ENCODE measurements around the gene ADORA2A.

The ADORA2A gene

GRCh38 chr22:24465975-24466374 lies 38.6 kb downstream of the ADORA2A start:
- Histone ChIP-seq H3K9me2 (replicated peaks; ENCODE audit: control insufficient read depth, low read length) (no peaks in the 10 kb centered on the region), H3K27ac (ENCODE audit: low read depth, low read length) (no peak overlapping the region), H3F3A (ENCODE audit: control insufficient read depth, insufficient read depth) (0 out of 2 replicates have a peak, but pooled peaks cover 6% of the 10 kb centered on the region), H3K9me3 (ENCODE audit: control insufficient read depth, insufficient read depth, low read length) (no peaks in the 10 kb centered on the region), H3K27me3 (ENCODE audit: control insufficient read depth, low read length) (no peaks in the 10 kb centered on the region), H3K4me1 (ENCODE audit: control insufficient read depth, low read length) (peaks cover 47% of the 10 kb centered on the region), H3K36me3 (ENCODE audit: control insufficient read depth, low read length) (no peaks in the 10 kb centered on the region), H3K4me2 (ENCODE audit: low read length) (peak overlapping the region; percentile 77), H3K79me2 (ENCODE audit: control insufficient read depth, low read length) (no peaks in the 10 kb centered on the region), H3K4me3 (ENCODE audit: low read length) (no peak overlapping the region), H4K20me1 (ENCODE audit: control insufficient read depth, insufficient read depth, low read depth, low read length) (no peaks in the 10 kb centered on the region)
- TF ChIP-seq CTCF (IDR thresholded peaks at IDR 0.05; ENCODE audit: low read depth, low read length, poor library complexity, severe bottlenecking) (no peak), EZH2phosphoT487 (IDR thresholded peaks at IDR 0.05; ENCODE audit: borderline replicate concordance, low read length) (no peak)

GRCh38 chr22:24466716-24467328 lies 39.4 kb downstream of the ADORA2A start:
- 0 out of 2 replicates have a peak, but pooled peaks cover 6% of the 10 kb centered on the region for H3F3A ChIP-seq (ENCODE audit: control insufficient read depth, insufficient read depth)
- TF ChIP-seq CTCF (IDR thresholded peaks at IDR 0.05; ENCODE audit: low read depth, low read length, poor library complexity, severe bottlenecking) (no peak), EZH2phosphoT487 (IDR thresholded peaks at IDR 0.05; ENCODE audit: borderline replicate concordance, low read length) (no peak)
- H3K79me2 ChIP-seq (ENCODE audit: control insufficient read depth, low read length): no peaks in the 10 kb centered on the region
- H3K36me3 ChIP-seq (ENCODE audit: control insufficient read depth, low read length): no peaks in the 10 kb centered on the region
- no peaks in the 10 kb centered on the region for H3K9me2 ChIP-seq (replicated peaks; ENCODE audit: control insufficient read depth, low read length)
- peak overlapping the region; percentile 77 for H3K4me2 ChIP-seq (ENCODE audit: low read length)
- H4K20me1 ChIP-seq (ENCODE audit: control insufficient read depth, insufficient read depth, low read depth, low read length): no peaks in the 10 kb centered on the region
- H3K4me3 ChIP-seq (ENCODE audit: low read length): peak overlapping the region; percentile 33
- H3K27me3 ChIP-seq (ENCODE audit: control insufficient read depth, low read length): no peaks in the 10 kb centered on the region
- H3K9me3 ChIP-seq (ENCODE audit: control insufficient read depth, insufficient read depth, low read length): no peaks in the 10 kb centered on the region
- peak overlapping the region; percentile 67 for H3K27ac ChIP-seq (ENCODE audit: low read depth, low read length)
- peaks cover 46% of the 10 kb centered on the region for H3K4me1 ChIP-seq (ENCODE audit: control insufficient read depth, low read length)

GRCh38 chr22:24467340-24467739 lies 39.9 kb downstream of the ADORA2A start:
- Histone ChIP-seq H3K4me3 (ENCODE audit: low read length) (peak overlapping the region; percentile 33), H3K36me3 (ENCODE audit: control insufficient read depth, low read length) (no peaks in the 10 kb centered on the region), H3K27ac (ENCODE audit: low read depth, low read length) (peak overlapping the region; percentile 67), H3F3A (ENCODE audit: control insufficient read depth, insufficient read depth) (0 out of 2 replicates have a peak, but pooled peaks cover 6% of the 10 kb centered on the region), H3K9me3 (ENCODE audit: control insufficient read depth, insufficient read depth, low read length) (no peaks in the 10 kb centered on the region), H4K20me1 (ENCODE audit: control insufficient read depth, insufficient read depth, low read depth, low read length) (no peaks in the 10 kb centered on the region), H3K4me2 (ENCODE audit: low read length) (peak overlapping the region; percentile 77), H3K79me2 (ENCODE audit: control insufficient read depth, low read length) (no peaks in the 10 kb centered on the region), H3K9me2 (replicated peaks; ENCODE audit: control insufficient read depth, low read length) (no peaks in the 10 kb centered on the region), H3K27me3 (ENCODE audit: control insufficient read depth, low read length) (no peaks in the 10 kb centered on the region), H3K4me1 (ENCODE audit: control insufficient read depth, low read length) (peaks cover 46% of the 10 kb centered on the region)
- TF ChIP-seq CTCF (IDR thresholded peaks at IDR 0.05; ENCODE audit: low read depth, low read length, poor library complexity, severe bottlenecking) (no peak), EZH2phosphoT487 (IDR thresholded peaks at IDR 0.05; ENCODE audit: borderline replicate concordance, low read length) (no peak)
